Stimulated activated memory B cell treated with anti-CD40 and anti-IgM and Interleukin-4, amounts not matched to agents 10 μg/mL and 1 μg/mL and 100 μg/mL, for 72 hours (primary cell): ENCODE data around the gene KCNAB3.

Experiments used
- ATAC-seq: fragments of 150-1000 bp; cut with Tn5 transposase; 2 replicates; pipeline ENCODE4 v1.10.0; 2021
- H3K27ac Mint-ChIP-seq: one replicate; pipeline ENCODE4 v1.8.0; 2022; ENCODE audit warnings: mild to moderate bottlenecking, mixed read lengths
- H3K27me3 Mint-ChIP-seq: one replicate; pipeline ENCODE4 v1.8.0; 2022; ENCODE audit warnings: mixed read lengths
- H3K36me3 Mint-ChIP-seq: one replicate; pipeline ENCODE4 v1.8.0; 2022; ENCODE audit warnings: mixed read lengths
- H3K4me1 Mint-ChIP-seq: one replicate; pipeline ENCODE4 v1.8.0; 2022; ENCODE audit warnings: mixed read lengths
- H3K4me3 Mint-ChIP-seq: one replicate; pipeline ENCODE4 v1.8.0; 2022; ENCODE audit warnings: mild to moderate bottlenecking, moderate library complexity, mixed read lengths
- H3K9me3 Mint-ChIP-seq: one replicate; pipeline ENCODE4 v1.8.0; 2022; ENCODE audit warnings: mixed read lengths

KCNAB3 gene

GRCh38 chr17:7922269-7922844, 7.3 kb downstream of the KCNAB3 start:
- no peaks in the 10 kb centered on the region for H3K36me3 Mint-ChIP-seq
- peaks cover 17% of the 10 kb centered on the region for H3K4me1 Mint-ChIP-seq
- ATAC-seq = no peak
- H3K27ac Mint-ChIP-seq = peak overlapping the region; percentile 78
- H3K4me3 Mint-ChIP-seq = peak overlapping the region; percentile 72
- no peaks in the 10 kb centered on the region for H3K27me3 Mint-ChIP-seq
- no peaks in the 10 kb centered on the region for H3K9me3 Mint-ChIP-seq

GRCh38 chr17:7916808-7917207, 12.8 kb downstream of the KCNAB3 start:
- Mint-ChIP-seq H3K27me3 (no peaks in the 10 kb centered on the region), H3K9me3 (no peaks in the 10 kb centered on the region), H3K36me3 (no peaks in the 10 kb centered on the region), H3K4me1 (peaks cover 22% of the 10 kb centered on the region), H3K4me3 (peak overlapping the region; percentile 99), H3K27ac (peak overlapping the region; percentile 86)
- no peak for ATAC-seq

GRCh38 chr17:7916385-7916682, 13.3 kb downstream of the KCNAB3 start:
- peak; percentile 51 for ATAC-seq
- Mint-ChIP-seq H3K9me3 (no peaks in the 10 kb centered on the region), H3K27me3 (no peaks in the 10 kb centered on the region), H3K27ac (peak overlapping the region; percentile 86), H3K4me3 (peak overlapping the region; percentile 99), H3K4me1 (peaks cover 19% of the 10 kb centered on the region), H3K36me3 (no peaks in the 10 kb centered on the region)

GRCh38 chr17:7915611-7916384, 13.9 kb downstream of the KCNAB3 start, which contains the start of gene RNF227:
Gene RNF227, minus strand, starts transcription at chr17:7916289. Its CDS starts 94 bp downstream, at chr17:7916195.
- ATAC-seq = peak; percentile 90
- H3K27me3 Mint-ChIP-seq = no peaks in the 10 kb centered on the region
- peak within 1 kb of the TSS; percentile 99 for H3K4me3 Mint-ChIP-seq
- H3K27ac Mint-ChIP-seq = peak within 1 kb of the TSS; percentile 86
- peaks cover 5% of the 10 kb centered on the region for H3K36me3 Mint-ChIP-seq
- H3K9me3 Mint-ChIP-seq = no peaks in the 10 kb centered on the region
- peaks cover 19% of the 10 kb centered on the region for H3K4me1 Mint-ChIP-seq

GRCh38 chr17:7915179-7915610, 14.5 kb downstream of the KCNAB3 start:
- H3K9me3 Mint-ChIP-seq = no peaks in the 10 kb centered on the region
- peaks cover 11% of the 10 kb centered on the region for H3K36me3 Mint-ChIP-seq
- peak overlapping the region; percentile 99 for H3K4me3 Mint-ChIP-seq
- peaks cover 19% of the 10 kb centered on the region for H3K4me1 Mint-ChIP-seq
- H3K27ac Mint-ChIP-seq = peak overlapping the region; percentile 86
- H3K27me3 Mint-ChIP-seq = no peaks in the 10 kb centered on the region
- peak; percentile 47 for ATAC-seq

GRCh38 chr17:7912927-7913524, 16.6 kb downstream of the KCNAB3 start:
- no peak overlapping the region for H3K4me3 Mint-ChIP-seq

GRCh38 chr17:7911116-7911515, 18.5 kb downstream of the KCNAB3 start:
- Mint-ChIP-seq H3K9me3 (no peaks in the 10 kb centered on the region), H3K27ac (no peak overlapping the region), H3K4me3 (no peak overlapping the region), H3K27me3 (no peaks in the 10 kb centered on the region), H3K36me3 (peaks cover 38% of the 10 kb centered on the region), H3K4me1 (peaks cover 11% of the 10 kb centered on the region)
- ATAC-seq = no peak

More at GRCh38 chr17:7912927-7913524, 16.6 kb downstream of the KCNAB3 start:
- H3K36me3 Mint-ChIP-seq = peaks cover 26% of the 10 kb centered on the region
- H3K27me3 Mint-ChIP-seq = no peaks in the 10 kb centered on the region
- peaks cover 19% of the 10 kb centered on the region for H3K4me1 Mint-ChIP-seq
- no peak overlapping the region for H3K27ac Mint-ChIP-seq
- H3K9me3 Mint-ChIP-seq = no peaks in the 10 kb centered on the region
- ATAC-seq = peak; percentile 44

GRCh38 chr17:7910711-7911110, 18.9 kb downstream of the KCNAB3 start:
- Mint-ChIP-seq H3K27ac (no peak overlapping the region), H3K36me3 (peaks cover 42% of the 10 kb centered on the region)

GRCh38 chr17:7910281-7910680, 19.4 kb downstream of the KCNAB3 start:
- H3K27me3 Mint-ChIP-seq = no peaks in the 10 kb centered on the region
- H3K4me1 Mint-ChIP-seq = peaks cover 8% of the 10 kb centered on the region
- H3K27ac Mint-ChIP-seq = no peak overlapping the region
- no peaks in the 10 kb centered on the region for H3K9me3 Mint-ChIP-seq
- no peak overlapping the region for H3K4me3 Mint-ChIP-seq
- ATAC-seq = no peak
- H3K36me3 Mint-ChIP-seq = peaks cover 46% of the 10 kb centered on the region

More at GRCh38 chr17:7910711-7911110, 18.9 kb downstream of the KCNAB3 start:
- no peak overlapping the region for H3K4me3 Mint-ChIP-seq
- no peak for ATAC-seq
- H3K9me3 Mint-ChIP-seq = no peaks in the 10 kb centered on the region
- no peaks in the 10 kb centered on the region for H3K27me3 Mint-ChIP-seq
- peaks cover 11% of the 10 kb centered on the region for H3K4me1 Mint-ChIP-seq

GRCh38 chr17:7909089-7909488, 20.6 kb downstream of the KCNAB3 start:
- Mint-ChIP-seq H3K27ac (no peak overlapping the region), H3K4me3 (no peak overlapping the region), H3K4me1 (no peaks in the 10 kb centered on the region), H3K36me3 (peaks cover 56% of the 10 kb centered on the region), H3K9me3 (no peaks in the 10 kb centered on the region), H3K27me3 (no peaks in the 10 kb centered on the region)
- no peak for ATAC-seq

GRCh38 chr17:7903154-7904103, 26.2 kb downstream of the KCNAB3 start:
- H3K27me3 Mint-ChIP-seq = no peaks in the 10 kb centered on the region
- H3K27ac Mint-ChIP-seq = no peak overlapping the region
- no peaks in the 10 kb centered on the region for H3K9me3 Mint-ChIP-seq
- H3K4me3 Mint-ChIP-seq = no peak overlapping the region
- H3K36me3 Mint-ChIP-seq = peaks cover 71% of the 10 kb centered on the region
- no peaks in the 10 kb centered on the region for H3K4me1 Mint-ChIP-seq
- no peak for ATAC-seq

GRCh38 chr17:7897773-7898172, 31.9 kb downstream of the KCNAB3 start:
- Mint-ChIP-seq H3K36me3 (peaks cover 71% of the 10 kb centered on the region), H3K4me3 (no peak overlapping the region), H3K27me3 (no peaks in the 10 kb centered on the region), H3K4me1 (peaks cover 5% of the 10 kb centered on the region), H3K27ac (peak overlapping the region; percentile 33), H3K9me3 (no peaks in the 10 kb centered on the region)
- no peak for ATAC-seq

- H3K27me3 Mint-ChIP-seq = no peaks in the 10 kb centered on the region
- no peak for ATAC-seq
- H3K9me3 Mint-ChIP-seq = no peaks in the 10 kb centered on the region
- peak overlapping the region; percentile 33 for H3K27ac Mint-ChIP-seq
- peaks cover 66% of the 10 kb centered on the region for H3K36me3 Mint-ChIP-seq
- H3K4me1 Mint-ChIP-seq = peaks cover 5% of the 10 kb centered on the region
- H3K4me3 Mint-ChIP-seq = no peak overlapping the region
These were observed 32.6 kb downstream of the KCNAB3 start for GRCh38 chr17:7897090-7897489.

GRCh38 chr17:7894866-7895265, 34.8 kb downstream of the KCNAB3 start:
- Mint-ChIP-seq H3K36me3 (peaks cover 59% of the 10 kb centered on the region), H3K4me3 (no peak overlapping the region), H3K9me3 (no peaks in the 10 kb centered on the region), H3K27me3 (no peaks in the 10 kb centered on the region), H3K27ac (no peak overlapping the region), H3K4me1 (peaks cover 5% of the 10 kb centered on the region)
- no peak for ATAC-seq

- Mint-ChIP-seq H3K9me3 (no peaks in the 10 kb centered on the region), H3K27me3 (no peaks in the 10 kb centered on the region), H3K4me3 (no peak overlapping the region), H3K36me3 (peaks cover 53% of the 10 kb centered on the region), H3K4me1 (peaks cover 5% of the 10 kb centered on the region), H3K27ac (no peak overlapping the region)
- ATAC-seq = no peak
These were observed 35.4 kb downstream of the KCNAB3 start for GRCh38 chr17:7894226-7894625.
